Left ventricle myocardium superior (tissue), 1 donor: ENCODE results near the gene S100A9. TPM values are rescaled to one million over a fixed set of nuclear protein-coding genes. Genes with fewer than 3 reads are reported as not detected.

ENCODE experiments used
- ATAC-seq: fragments of 200-7000 bp; cut with Tn5 transposase; one replicate; pipeline ENCODE4 v1.9.1; 2020; ENCODE audit warnings: mild to moderate bottlenecking, moderate library complexity
- DNase-seq: peaks from one replicate; pipeline ENCODE4 v3.0.0-alpha.2; 2020
- intact Hi-C: fragments of 100-400 bp; cut with micrococcal nuclease; formaldehyde crosslinking; loops from one replicate; pipeline ENCODE4 v1.11.0; 2022
- total RNA-seq: library from RNA; stranded (reverse); fragmentation: NEBNext Ultra II Directional; extraction: Animal tissue kit (Norgen Biotek cat#: 25700); gene quantifications from one replicate; pipeline ENCODE4 v1.2.1, GENCODE V29; 2021
- donor health status: DM: no; HTN: yes; CAD: no; lungs with severe emphysema.

S100A9 gene
- total RNA-seq, 1 donor from 2014 or later, result 87.0 TPM

DNA sequence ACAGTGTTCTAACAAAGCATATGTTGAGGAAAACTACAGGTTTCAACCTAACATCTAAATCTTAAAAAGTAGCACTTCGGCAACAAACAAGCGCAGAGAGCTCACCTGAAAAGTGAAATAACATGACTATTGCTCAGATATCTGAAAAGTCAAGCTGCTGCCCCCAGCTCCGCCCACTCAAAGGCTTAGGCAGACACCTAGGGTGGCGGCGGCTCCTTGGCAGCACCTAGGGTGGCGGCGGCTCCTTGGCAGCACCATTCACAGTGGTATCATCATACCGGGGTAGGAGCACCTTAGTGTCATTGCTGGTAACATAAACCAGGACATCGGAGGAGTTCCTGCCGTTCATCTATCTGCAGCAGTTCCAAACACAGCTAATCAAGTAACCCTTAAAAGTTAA lies 21.9 kb downstream of the S100A9 start:
- intact Hi-C loops, result no loop called here
- ATAC-seq, result no peak

DNA sequence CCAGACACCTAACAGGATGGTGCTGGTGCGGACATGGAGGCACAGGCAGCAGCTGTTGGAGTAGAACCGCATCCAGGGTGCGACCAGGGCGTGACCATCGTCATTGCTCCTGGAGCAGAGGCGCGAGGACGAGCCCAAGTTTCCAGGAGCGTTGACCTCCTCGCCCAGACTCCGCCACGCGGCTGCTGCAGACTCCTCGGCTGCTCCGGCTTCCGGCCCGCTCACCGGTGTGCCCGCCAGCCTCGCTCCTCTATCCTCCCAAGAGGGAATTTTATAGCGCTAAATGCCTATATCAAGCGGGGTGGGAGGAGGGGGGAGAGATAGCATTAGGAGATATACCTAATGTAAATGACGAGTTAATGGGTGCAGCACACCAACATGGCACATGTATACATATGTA lies 23.1 kb downstream of the S100A9 start:
- intact Hi-C loops, result no loop called here
- no peak for ATAC-seq
- DNase-seq, result no peak

More for the DNA sequence above, 21.9 kb downstream of the S100A9 start:
- no peak for DNase-seq

- ATAC-seq, result no peak
- DNase-seq, result no peak
- intact Hi-C loops, result no loop called here
These were observed 27.4 kb downstream of the S100A9 start for GRCh38 chr1:153384958-153385580.

GRCh38 chr1:153386500-153386901 lies 28.8 kb downstream of the S100A9 start:
- intact Hi-C loops, result no loop called here
- peak; percentile 63 for ATAC-seq
- peak; percentile 51 for DNase-seq

GRCh38 chr1:153387001-153387400 lies 29.3 kb downstream of the S100A9 start:
- DNase-seq, result no peak
- no peak for ATAC-seq
- intact Hi-C loops, result no loop called here

- ATAC-seq (no peak), DNase-seq (no peak)
- intact Hi-C loops, result no loop called here
These were observed 30.1 kb downstream of the S100A9 start for GRCh38 chr1:153387785-153388184.

- intact Hi-C loops, result no loop called here
- ATAC-seq (no peak), DNase-seq (no peak)
These were observed 31.7 kb downstream of the S100A9 start for GRCh38 chr1:153389401-153389800.

DNA sequence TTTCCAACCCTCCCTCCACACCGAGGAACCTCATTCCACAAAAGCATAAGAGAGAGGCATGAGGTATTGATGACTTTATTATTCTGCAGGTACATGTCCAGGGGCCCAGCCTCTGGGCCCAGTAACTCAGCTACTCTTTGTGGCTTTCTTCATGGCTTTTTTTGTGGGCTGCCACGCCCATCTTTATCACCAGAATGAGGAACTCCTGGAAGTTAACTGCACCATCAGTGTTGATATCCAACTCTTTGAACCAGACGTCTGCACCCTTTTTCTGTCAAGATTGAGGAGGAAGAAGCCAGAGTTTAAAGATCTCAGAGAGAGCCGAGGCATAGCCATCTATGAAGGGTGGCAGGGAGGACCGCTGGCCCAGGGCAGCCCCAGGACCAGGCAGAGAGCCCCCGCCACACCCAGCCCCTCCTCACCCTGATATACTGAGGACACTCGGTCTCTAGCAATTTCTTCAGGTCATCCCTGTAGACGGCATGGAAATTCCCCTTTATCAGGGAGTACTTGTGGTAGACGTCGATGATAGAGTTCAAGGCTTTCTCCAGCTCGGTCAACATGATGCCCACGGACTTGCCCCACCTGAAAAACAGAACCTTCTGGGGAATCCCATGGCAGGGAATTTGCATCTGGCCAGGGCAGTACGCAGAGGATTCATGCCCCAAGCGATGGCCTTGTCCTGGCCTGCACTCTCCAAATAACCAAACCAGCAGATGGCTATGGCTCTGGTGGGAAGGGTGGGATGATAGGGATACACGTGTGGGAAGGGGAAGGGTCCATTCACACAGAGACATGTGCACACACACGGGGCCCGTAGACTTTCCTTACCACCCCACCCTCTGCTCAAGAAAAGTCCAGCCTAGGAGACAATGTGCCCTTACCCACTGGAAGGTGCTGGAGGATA lies 32.6 kb downstream of the S100A9 start:
- DNase-seq (no peak), ATAC-seq (no peak)
- intact Hi-C loops, result no loop called here

GRCh38 chr1:153390938-153391710 lies 33.5 kb downstream of the S100A9 start, which contains the start of gene S100A8:
TSS of gene S100A8 (minus strand) at chr1:153391073. CDS start at chr1:153390535, 538 bp downstream.
- DNase-seq (peak; percentile 88), ATAC-seq (peak; percentile 88)
- intact Hi-C loops, result no loop called here

GRCh38 chr1:153392258-153392657 lies 34.6 kb downstream of the S100A9 start:
- DNase-seq, result no peak
- intact Hi-C loops, result no loop called here
- no peak for ATAC-seq

DNA sequence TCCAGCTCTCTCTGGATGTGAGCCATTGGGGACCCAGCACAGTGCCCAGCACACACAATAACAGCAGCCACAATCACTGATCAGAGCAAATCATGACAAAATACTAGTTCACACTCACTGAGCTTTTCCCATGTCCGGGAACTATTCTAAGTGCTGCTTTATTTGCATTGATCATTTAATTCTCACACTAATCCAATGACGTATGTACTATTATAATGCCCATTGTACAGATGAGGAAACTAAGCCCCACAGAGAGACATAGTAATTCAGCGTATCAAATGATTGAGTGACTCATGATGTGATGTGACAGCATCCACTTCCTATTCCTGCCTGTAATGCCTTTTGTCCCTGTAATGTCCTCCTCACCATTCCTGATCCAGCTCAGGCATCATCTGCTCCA lies 35.2 kb downstream of the S100A9 start:
- intact Hi-C loops, result no loop called here
- ATAC-seq (no peak), DNase-seq (no peak)

- DNase-seq, result no peak
- intact Hi-C loops, result no loop called here
- no peak for ATAC-seq
These were observed 36.3 kb downstream of the S100A9 start for GRCh38 chr1:153393926-153394325.

GRCh38 chr1:153394391-153394790 lies 36.7 kb downstream of the S100A9 start:
- ATAC-seq, result no peak
- DNase-seq, result no peak
- intact Hi-C loops, result no loop called here

DNA sequence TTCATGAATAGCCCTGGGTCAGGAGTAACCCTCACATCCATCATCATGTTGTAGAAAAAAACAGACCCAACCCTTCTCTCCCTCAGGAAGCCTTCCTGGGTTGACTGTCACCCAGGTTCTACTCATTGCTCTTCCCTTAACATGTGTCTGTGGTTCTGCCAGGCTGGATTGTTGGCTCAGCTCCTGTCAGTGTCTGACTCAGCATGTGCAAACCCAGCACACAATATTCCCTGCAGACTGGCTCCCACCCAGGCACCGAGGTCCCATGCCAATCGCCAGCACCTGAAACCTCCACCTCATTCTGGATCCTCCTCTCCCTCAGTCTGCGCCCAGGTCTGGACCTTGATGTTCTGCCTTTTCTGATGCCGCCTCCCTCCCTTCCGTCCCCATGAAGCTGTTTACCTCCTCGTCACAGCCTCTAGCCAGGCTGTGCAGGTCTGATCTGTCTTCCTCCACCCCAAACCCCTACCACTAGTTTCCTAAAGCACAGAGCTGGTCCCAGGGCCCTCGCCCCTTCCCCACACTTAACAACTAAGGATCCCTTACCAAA lies 37.6 kb downstream of the S100A9 start:
- ATAC-seq (peak; percentile 79), DNase-seq (peak; percentile 48)
- intact Hi-C loops, result no loop called here

GRCh38 chr1:153395776-153396175 lies 38.1 kb downstream of the S100A9 start:
- intact Hi-C loops, result no loop called here
- DNase-seq (no peak), ATAC-seq (no peak)

DNA sequence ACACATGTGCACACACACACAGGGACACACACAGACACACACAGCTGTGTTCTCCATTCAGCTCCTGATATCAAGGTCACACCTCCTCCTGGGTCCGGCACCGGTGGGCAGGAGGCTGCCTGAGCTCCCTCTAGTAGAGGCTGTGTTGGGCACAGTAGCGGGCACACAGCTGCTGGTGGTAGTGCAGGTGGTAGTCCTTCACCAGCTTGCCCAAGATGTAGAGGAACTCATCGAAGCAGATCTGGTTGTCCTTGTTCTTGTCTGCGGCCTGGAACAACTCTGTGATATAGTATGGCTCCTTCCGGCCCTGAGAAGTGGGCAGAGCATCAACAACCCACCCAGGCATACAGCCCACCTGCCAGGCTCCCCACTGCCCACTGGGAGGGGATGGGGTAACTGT lies 38.8 kb downstream of the S100A9 start:
- DNase-seq (no peak), ATAC-seq (no peak)
- intact Hi-C loops, result no loop called here

DNA sequence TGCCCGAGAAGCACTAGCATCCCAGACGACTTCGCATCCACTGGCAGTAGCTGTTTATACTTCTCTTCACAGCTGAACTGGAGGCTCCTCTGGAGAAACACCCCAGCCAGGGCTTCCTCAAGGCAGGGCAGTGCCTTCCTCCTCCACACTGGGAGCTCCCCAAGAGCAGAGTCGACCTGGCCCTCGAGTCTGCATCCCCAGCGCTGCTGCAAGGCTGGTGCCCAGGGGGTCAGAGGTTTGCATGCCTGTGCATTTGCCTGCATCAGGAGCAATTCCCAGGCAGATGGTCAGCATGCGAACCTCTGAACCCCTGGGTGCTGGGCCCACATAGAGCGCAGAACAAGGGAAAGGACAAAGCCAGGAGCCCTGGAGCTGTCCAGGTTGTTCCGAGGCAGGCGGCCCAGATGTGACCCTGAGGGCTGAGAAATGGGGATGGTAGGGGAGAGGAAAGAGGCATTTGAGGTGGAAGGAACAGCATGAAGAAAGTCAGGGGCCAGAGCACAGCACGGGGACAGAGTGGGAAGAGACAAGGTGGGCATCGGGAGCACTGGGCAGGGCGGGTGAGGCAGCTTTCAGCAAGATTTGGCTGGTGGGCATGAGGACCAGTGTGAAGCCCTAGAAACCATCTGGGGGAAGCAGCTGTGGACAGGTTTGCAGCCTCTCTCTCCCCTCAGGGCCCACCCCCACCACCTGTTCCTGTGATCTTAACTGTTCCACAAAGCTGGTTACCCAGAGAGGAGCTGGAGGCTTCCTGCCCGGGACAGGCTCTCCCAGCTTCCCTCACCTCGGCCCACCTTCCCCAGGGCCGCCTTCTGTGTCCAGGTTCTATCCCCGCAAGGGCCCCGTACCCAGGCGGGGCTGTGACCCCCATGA lies 39.6 kb downstream of the S100A9 start:
- intact Hi-C loops, result no loop called here
- no peak for DNase-seq
- no peak for ATAC-seq

GRCh38 chr1:153397924-153398651 lies 40.4 kb downstream of the S100A9 start:
- intact Hi-C loops, result no loop called here

More at GRCh38 chr1:153397924-153398651, 40.4 kb downstream of the S100A9 start:
- ATAC-seq (no peak), DNase-seq (no peak)
